GM19467 (cell line): ENCODE data around the gene BARX1.

Source experiments
- ATAC-seq: cut with Tn5 transposase; IDR thresholded peaks from one replicate; pipeline ENCODE4 v1.9.1; 2021; ENCODE audit warnings: mild to moderate bottlenecking, moderate library complexity; ENCODE audit not compliant: unreplicated experiment

The BARX1 gene

GRCh38 chr9:93929231-93929630, 25.9 kb downstream of the BARX1 start:
- no peak for ATAC-seq

- no peak for ATAC-seq
Measured at GRCh38 chr9:93922535-93922934, 32.6 kb downstream of the BARX1 start.

- ATAC-seq: no peak
Measured at GRCh38 chr9:93920131-93920800, 34.9 kb downstream of the BARX1 start.

- ATAC-seq: no peak
Measured at GRCh38 chr9:93918061-93918460, 37.1 kb downstream of the BARX1 start.

DNA sequence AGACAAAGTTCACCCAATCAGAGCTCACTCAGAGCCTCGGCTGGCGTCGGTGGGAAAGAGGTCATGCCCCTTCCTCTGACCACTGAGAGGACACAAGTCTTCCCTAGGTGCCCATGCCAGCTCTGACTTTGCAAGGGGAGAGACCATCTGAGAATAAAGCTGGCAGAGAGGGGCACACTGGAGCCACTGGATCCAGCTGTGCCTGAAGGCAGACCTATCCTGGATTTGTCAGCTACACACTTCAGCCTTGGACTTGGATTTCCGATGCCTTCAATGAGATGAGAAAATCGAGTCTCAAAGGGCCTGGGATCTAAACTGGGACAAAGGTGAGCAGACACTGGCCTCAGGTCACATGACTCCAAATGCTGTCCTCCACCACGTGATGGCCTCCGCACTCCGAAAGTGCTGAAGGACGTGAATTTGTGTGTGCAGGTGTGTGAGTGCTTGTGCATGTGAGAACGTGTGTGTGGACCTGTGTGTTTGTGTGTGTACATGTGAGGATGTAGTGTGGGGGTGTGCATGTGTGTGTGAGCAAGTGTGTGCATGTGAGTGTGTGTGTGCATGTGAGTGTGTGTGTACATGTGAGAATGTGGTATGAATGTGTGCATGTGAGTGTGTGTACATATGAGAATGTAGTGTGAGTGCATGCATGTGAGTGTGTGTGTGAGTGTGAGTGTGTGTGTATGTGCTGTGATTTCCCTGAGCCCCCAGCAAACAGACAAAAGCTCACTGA, 37.9 kb downstream of the BARX1 start:
- ATAC-seq: no peak

DNA sequence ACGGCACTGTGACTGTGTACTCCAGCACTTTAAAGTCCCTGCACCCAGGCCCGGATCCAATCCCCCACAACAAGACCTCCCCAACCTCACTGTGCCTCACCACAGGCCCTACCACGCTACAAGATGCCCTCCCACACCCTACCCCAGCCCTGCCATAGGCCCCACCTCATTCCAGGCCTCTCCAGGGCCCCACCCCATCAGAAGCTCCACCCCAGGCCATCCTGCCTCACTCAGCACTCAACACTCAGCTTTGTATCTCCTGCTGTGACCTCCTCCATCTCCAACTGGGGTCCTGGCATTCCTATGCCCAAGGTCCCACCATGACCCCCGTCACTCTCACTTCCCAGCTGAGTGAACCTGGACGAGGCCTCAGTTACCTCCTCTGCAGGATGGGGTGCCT, 38.8 kb downstream of the BARX1 start:
- no peak for ATAC-seq

GRCh38 chr9:93911801-93912554, 43.2 kb downstream of the BARX1 start:
- ATAC-seq: no peak

DNA sequence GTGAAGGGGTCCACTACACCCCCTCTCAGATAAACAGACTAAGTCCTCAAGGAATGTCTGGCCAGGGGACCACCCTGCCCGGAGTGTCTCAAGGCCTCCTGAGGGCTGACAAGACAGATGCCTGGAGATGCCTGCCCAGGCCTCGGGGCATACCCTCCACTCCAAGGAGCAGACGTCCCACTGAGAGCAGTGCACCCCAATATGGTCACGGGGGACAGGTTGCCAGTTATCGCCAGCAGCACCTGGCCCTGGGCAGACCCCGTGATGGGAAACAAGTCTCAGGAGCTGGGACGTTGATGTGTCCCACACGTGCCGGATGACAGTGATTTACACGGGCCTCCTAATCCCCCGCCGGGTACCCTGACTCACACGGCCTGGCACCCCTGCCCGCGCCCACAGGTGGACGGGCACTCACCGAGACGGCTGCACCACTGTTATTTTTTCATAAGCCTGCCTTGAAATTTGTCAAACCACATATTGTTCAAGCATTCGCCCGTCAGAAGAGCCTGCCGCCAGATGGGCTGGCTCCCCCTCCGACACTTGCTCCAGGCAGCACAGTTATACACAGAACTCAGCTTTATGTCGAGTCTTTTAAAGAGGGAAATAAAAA, 43.9 kb downstream of the BARX1 start:
- no peak for ATAC-seq

- no peak for ATAC-seq
Measured at GRCh38 chr9:93910598-93910997, 44.6 kb downstream of the BARX1 start.

- ATAC-seq: no peak
Measured at GRCh38 chr9:93910196-93910595, 45.0 kb downstream of the BARX1 start.

DNA sequence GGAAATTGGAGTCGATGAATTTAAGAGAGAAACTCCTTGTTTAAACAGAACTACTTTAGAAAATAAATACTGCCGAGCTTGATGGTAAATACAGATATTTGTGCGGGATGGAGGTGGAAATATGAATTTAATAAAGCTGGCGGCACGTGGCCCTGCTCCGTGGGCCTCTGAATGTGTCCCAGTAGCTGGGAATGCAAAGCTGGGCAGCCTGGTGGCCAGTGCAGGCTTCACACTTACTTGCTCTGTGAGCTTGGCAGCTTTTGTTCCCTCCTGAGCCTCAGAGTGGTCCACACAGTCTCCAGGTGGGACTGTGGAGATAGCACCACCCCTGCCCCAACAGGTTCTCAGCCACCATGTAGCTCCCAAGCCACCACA, 45.9 kb downstream of the BARX1 start:
- no peak for ATAC-seq

DNA sequence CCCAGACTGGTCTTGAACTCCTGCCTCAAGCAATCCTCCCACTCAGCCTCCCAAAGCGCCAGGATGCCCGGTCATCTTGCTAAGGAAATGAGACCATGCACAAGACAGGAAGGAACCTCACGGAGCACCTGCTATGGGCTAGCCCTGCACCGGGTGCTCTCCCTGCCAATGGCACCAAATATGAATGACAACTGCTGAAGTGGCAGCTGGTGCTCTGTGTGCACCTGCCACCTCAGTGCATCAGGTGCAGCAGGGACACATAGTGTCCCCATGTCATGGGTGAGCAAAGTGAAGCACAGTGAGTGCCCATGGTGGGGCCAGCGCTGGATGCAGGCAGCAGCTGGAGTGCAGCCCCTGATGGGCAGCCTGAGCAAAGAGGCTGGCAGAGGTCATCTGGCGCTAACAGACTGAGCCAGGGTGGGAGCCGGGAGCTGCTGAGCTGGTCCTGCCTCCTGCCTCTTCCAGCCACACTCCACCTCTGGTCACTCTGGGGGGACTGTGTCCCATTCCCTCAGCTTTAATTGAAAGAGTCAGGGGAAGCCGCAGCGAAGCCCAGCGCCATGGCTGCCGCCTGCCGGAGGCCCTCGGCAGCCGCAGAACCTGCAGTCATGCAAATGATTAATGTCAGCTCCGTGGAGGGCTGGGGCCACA, 46.4 kb downstream of the BARX1 start:
- no peak for ATAC-seq

- ATAC-seq: no peak
Measured at GRCh38 chr9:93907551-93908199, 47.5 kb downstream of the BARX1 start.

- no peak for ATAC-seq
Measured at GRCh38 chr9:93906195-93906880, 48.8 kb downstream of the BARX1 start.

DNA sequence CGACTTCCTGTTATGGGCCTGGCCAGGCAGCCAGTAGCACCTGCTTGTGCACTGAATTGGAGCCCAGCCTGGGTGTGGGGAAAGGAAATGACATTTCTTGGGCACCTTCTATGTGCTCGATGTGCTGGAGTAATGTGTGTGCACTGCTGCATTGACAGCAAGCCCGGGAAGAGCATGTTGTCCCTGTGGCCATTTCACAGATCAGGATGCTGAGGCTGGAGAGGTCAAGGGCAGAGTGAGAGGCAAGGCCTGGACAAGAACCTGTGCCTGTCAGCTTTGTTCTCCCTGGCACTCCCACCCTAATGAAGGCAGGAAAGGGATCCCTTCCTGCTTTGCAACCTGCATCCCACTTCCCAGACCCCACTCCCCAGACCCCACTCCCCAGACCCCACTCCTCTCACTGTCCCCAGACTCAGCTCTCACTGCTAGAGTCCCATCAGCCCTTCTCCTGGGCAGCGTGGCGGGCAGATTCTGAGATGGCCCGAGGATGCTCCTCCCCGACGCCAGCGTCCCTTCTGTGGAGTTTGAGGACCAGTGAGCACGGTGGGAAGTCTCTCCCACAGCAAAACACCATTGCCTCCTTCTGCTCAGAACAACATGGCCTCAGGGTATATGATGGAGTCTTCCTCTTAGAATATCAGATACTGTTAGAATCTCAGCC, 49.6 kb downstream of the BARX1 start:
- no peak for ATAC-seq

- no peak for ATAC-seq
Measured at GRCh38 chr9:93904649-93905472, 50.3 kb downstream of the BARX1 start.

- no peak for ATAC-seq
Measured at GRCh38 chr9:93903886-93904648, 51.1 kb downstream of the BARX1 start.
